HG02623 (cell line): ENCODE results near the gene LRRC1.
A peak's percentile ranks its signal among the peaks of the same experiment; 100 is the strongest.

Source experiments
- ATAC-seq: cut with Tn5 transposase; IDR thresholded peaks from one replicate; pipeline ENCODE4 v1.9.1; 2021; ENCODE audit warnings: moderate library complexity; ENCODE audit not compliant: unreplicated experiment

Gene LRRC1

DNA sequence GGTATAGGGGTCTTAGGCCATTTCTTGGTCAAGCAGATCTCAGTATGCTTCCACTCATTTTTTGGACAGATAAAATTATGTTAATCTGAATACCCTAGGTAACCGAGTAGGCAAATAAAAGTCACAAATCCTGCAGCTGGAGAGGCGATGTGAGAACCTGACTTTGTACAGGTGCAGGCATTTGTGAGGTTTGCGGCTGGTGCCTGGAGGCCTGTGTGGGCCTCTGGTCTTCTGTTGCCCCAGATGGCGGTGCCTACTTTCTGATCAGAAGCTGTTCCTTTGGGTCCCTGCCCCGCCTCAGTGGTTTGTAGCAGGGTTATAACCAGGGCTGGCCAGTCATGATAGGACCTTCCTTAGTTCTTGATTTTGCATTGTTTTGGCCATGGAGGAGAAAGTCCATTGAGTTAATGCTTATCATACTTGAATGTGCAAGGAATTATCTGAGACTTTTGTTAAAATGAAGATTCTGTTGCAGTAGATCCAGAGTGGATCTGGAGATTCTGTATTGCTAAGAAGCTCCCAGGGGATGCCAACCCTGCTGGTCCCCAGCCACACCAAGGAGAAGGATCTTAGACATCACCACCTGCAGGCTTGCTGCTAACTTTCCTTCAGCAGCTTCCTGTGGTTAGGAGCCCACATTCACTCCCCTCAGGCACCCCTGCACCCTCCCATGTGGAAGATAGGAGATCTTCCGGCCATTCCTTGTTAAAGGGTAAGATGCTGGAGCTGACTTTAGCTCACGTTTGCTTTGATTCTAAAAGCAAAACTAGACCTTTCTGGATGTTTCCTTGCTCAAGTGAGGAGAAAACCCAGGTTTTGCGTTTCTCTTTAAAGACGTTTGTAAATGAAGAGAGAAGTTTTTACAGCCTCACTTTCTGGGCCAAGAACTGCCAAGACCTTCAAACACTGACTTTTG lies 50.7 kb downstream of the LRRC1 start:
- no peak for ATAC-seq

DNA sequence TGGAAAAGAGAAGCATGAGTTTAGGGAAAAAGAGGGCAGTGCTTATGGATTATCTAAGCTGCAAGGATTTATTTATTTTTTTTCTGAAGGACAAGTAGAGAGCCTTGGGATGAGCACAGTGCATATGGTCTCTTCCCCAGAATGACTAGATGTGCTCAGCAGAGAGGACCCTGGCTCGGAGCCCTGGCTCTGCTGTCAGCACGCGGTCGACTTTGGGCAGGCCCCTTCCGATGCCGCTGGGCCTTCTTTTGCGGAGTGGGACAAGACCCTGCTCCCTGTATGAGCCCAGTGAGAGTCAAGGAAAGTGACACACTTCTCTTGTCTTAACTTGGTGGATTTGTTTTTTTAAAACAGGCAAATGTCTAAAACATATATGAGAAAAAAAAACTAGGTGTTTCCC lies 51.4 kb downstream of the LRRC1 start:
- ATAC-seq = no peak

DNA sequence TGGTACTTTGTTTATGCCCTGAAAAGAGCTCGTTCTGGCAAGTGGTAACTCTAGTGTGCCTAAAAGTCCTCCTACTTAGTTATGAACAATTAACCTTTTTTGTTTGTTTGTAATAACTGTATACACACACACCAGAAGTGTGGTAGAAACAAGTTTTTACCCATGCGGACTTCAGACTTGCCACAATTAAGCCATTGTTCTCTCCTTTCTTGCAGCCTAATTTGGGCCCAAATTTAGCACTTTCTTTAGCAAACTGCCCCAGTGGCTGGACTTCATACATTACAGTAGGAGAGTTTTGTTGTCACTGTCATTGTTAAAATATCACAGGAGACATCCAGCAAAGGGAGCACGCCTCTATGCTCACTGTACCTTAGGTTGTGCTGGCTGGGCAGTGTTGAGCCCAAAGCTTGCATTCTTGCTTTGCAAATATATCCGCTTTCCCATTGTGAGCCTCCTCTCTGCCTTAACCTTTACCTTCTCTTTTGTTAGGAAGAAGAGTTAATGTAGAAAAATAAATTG lies 53.0 kb downstream of the LRRC1 start:
- no peak for ATAC-seq

DNA sequence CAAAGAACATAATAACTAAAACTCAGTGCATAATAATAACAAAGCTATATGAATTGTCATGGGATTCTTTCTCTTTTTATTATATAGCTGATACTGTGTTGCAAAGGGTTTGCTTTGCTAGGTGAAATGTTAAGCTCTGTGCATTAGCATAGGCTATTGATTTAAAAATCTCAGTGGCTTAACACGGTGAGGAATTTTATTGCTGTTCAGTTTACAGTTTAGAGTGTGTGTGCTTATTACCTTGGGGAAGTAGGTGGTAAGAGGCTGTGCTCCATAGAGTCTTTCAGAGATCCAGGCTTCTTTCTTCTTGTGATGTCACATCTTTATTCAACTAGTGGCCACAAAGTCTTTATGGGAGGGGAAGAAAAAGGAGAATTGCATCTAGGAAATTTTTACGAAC lies 55.7 kb downstream of the LRRC1 start:
- no peak for ATAC-seq

DNA sequence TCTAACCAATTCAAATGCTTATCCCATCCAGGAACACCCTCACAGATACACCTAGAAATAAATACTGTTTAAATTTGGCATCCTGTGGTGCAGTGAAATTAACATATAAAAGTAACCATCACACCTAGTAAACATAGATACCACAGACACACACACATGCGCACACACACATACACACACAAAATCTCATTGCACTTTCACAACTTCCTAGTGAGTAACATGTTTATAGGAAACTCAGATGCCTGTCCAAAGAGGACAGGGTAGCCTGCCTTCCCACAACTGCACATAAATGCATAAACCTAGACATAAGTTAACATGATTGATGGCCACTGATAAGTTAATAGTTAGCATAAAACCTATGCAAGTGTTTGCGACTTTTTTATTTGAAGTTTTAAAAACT lies 56.8 kb downstream of the LRRC1 start:
- no peak for ATAC-seq

DNA sequence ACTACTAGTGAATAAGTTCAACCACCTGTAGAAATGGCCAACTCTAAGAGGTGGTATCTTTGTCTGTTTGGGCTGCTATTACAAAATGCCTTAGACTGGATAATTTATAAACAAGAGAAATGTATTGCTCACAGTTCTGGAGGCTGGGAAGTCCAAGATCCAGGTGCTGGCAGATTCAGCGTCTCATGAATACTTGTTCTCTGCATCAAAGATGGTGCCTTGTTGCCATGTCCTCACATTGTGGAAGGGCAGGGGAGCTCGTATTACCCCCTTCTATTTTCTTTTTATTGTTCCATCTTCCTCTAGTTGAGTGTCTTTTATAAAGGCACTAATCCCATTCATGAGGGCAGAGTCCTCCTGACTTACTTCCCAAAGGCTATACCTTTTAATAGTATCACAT lies 58.0 kb downstream of the LRRC1 start:
- ATAC-seq = no peak

DNA sequence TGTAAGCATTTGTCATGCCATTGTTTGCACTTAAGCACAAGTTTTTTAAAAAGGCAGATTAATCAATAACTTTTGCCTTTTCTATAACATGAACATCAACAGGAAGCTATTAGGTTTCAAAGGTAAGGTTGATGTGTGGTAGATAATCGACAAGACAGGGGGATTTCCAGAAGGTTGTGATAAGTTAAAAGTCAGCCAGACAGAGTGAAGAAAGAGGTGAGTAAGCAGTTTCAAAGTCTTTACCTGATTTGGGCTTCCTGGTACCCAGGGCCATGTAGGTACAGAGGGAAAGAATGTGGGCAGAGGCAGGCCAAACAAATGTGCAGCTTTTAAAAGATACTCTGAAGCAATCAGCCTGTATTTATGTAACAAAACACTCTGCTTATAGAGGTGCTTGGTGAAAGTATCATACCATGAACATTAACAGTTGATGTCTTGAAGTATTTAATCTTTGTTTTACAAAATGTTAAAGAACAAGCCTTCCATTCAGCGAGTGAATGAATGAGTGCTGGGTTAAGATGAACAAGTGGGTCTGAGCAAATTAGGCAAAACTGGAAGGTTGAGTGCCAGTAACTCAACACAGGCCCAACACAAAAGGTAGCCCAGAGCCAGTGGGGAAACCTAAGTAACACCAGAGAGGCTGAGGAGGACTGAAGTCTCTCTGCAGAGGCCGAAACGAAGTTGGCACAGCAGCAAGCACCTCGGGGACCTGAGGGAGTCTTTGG lies 60.2 kb downstream of the LRRC1 start:
- peak; percentile 92 for ATAC-seq

DNA sequence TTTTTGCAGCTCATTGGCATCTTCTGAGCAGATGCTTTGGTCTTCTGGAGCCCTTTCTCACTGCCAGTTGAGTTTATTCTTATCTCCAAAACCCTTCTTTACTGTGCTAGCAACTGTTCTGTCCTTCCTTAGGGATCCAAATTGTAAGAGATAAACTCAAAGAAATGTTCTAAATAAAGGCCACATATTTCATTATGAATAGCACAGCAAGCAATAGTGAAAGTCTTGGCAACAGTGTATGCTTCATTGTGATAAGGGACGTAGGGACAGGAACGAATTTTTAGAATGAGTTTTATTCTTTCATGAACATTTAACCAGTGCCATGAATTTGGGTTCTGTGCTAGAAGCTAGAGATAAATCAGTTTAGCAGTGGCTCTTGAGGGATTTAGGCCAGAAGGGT lies 61.1 kb downstream of the LRRC1 start:
- ATAC-seq = no peak

DNA sequence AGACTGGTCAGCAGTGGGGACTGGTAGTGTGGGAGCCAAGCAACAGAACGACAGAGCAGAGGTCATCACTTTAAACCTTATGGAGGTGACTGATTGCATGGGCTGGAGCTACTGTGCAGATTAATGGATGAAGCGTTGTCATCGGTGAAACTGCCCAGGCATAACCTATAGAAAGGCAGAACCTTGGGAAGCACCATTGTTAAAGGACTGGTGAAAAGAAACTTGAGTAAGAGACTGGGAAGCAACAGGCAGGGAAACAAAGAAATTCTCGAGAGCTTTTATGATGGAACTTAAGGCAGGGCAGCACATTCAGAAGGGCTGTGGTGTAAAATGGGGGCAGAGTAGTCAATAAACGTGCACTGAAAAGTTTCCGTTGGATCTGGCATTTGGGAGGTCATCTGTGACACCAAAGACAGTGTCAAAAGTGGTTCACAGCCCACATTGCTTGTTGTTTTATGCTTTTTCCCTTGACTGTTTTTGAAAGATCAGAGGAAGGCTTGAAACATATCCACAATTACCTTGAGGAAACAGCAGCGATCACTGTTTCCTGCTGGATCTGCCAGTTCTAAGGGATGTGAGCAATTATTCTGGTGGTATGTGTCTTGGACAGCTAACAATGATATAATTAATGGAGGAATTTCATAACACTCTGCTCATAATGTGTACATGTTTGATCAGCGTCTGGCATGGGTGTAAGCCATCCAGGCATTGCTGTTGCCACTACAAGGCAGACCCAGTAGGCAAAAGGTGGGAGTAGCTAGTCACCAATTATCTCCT lies 62.7 kb downstream of the LRRC1 start:
- no peak for ATAC-seq

DNA sequence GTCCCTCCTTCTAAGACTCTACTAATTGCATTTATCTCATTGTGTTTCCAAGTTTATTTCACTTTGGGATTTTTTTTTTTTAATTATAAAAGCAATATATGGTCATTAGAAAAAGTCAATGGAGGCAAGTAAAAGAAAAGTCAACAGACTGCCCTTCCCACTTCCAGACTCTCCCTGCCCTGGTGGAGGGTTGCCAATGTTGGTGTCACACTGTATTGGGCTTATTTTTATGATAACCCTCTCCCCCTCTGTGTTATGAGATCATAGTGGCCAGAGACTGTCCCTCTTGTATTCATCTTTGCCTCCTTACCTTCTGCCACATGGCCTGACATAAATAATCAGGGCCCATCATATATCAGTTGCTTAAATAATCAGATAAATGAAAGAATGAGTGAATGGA lies 63.4 kb downstream of the LRRC1 start:
- ATAC-seq = no peak

DNA sequence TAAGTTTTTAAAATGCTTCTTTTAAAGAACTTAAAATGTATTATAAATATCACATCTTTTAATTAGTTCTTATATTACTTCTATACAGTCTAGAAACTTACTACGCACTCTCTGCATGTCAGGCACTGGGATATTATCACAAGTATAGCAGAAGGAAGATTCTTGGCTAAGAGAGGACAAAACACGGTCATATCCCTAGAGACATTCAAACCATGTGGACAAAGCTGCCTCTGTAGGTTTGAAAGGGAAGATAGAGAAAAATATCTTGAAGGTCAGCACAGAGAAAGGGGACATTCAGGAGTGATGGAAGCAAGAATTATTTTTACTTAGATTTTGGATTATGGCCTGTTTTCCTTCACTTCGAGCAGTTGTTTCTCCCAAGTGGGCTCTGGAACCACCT lies 64.1 kb downstream of the LRRC1 start:
- ATAC-seq = no peak

DNA sequence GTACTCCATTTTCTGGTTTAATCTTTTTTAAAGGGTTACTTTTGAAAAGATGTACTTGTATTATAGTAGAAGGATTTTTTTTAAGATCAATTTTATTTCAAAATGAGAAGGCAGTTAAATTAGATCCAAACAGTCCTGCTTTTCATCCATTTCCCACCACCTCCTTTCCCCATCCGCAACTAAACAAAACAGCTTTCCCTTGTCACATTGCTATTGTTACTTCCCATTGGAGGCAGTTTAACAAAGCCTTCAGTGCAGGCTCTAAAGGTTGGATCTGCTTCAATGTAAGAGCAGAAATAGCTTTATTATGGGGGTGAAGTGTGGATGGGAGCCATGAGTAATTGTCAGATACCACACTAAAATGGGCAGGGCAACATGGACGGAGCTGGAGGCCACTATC lies 65.7 kb downstream of the LRRC1 start:
- no peak for ATAC-seq

DNA sequence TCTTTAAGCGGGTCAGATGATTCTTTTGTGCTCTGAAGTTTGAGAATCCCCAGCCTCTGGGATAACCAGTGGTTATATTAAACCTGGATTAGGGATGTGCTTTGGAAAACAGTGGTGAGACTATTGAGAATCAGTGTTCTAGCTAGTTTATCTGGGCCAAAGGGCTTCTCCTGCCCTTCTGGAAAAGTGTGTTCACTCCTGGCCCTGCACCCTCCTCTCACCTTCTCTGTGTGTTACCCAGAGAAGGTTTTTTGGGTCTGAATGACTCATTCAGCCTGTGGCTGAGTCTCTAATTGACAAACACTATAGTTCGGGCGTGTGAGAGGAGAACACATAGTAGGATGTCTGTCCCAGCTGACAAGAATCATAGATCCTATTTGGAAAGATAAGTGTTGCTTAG lies 66.7 kb downstream of the LRRC1 start:
- ATAC-seq = no peak

DNA sequence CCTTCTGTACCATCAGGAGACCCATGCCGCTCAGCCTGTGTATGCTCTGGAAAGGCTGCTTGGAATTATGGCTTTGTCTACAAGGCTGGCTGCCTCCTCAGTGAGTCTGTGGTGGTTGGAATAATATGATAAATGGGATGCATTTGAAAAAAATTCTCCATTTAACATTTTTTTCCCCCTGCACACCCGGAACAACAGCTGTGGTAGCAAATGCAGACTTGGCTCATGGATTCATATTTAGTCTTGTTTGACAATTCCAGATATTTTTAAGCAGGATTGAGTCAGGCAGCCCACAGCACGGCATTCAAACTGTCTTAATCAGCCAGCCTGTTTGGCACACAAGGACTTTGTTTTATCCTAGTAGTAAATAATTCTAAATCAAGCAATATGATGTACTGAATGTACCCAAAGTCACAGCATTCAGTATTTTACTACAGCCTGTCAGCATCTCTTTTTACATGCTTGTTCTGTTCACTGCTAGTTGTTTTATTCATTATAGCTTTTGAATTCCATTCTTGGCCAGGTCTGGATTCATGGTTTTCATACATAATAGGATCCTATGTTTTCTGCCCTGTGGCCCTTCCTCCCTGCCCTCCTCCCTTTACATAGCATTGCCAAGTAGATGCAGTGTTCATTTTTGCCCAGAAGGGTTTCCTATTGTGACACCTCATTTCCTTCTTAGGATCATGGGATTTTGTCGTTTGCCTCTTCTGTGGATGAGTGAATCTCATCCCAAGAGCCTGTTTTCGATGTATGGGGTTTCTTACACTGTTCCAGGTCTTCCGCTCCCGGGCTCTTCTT lies 68.1 kb downstream of the LRRC1 start:
- no peak for ATAC-seq

DNA sequence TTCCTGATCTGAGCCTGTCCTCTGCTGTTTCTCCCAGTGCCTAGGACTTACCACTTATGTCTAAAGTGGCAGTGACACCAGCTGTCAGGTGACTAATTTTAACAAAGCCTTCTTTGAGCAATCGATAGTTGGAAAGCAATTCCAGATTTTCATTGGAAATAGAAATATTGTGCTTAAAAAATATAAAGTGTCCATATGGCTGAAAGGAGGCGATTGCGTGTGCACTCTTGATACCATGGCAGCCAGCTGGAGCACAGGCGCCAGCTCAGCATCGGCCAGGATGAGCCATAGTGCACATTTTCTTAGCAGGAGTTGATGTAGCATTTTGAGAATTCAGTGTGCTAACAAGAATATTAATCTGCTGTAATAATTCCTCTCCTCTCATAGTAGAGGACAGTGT lies 70.0 kb downstream of the LRRC1 start:
- no peak for ATAC-seq

DNA sequence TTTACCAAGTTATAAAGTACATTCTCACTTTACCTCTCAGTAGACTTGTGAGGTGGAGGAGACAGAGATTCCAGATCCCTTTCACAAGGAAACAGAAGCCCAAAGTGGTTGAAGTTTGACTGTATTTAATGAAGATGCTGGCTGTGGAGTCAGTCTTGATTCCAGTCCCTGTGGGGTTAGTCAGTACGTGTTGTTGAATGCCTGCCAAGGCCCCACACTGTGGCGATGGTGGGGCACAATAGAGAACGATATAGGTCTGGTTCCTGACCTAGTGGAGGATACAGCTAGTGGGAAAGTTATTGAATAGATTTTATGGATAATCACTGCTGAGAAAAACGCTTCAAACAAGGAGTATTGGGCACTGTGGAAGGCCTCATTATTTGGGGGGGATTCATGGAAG lies 71.4 kb downstream of the LRRC1 start:
- no peak for ATAC-seq

DNA sequence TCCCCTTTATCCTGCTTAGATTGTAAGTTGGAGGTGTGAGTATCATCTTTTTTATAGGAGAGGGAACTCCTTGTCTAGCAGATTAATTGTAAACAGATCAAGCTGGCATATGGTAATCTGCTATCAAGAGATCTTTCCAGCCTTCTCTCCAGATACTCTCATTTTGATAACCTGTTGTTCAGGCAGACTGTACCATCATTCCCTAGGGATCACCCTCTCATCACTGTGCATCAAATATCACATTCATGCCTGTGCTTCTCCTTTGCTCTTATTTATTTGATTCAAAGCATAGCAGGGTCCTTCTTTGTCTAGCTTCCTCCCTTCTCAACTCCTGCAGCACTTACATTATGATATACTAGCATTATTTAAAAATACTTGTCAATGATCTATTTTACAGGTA lies 73.8 kb downstream of the LRRC1 start:
- ATAC-seq = no peak

DNA sequence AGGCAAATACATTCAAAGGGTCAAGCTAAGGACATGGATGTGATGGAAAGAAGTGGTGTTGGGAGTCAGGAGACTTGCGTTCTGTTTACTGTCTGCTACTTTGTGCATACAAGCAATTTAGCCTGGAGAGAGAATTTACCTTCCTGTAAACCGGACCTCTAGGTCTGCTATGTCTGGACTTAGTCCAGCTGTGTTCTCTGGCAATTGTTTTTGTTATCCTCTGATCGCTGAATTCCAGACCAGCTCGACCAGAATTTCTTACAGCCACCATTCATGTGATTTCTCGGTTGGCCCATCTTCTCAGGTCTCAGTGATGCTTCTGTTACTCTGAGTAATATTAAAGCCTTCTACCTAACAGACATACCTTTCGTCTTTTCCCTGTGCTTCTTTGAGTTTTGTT lies 75.2 kb downstream of the LRRC1 start:
- ATAC-seq = no peak

DNA sequence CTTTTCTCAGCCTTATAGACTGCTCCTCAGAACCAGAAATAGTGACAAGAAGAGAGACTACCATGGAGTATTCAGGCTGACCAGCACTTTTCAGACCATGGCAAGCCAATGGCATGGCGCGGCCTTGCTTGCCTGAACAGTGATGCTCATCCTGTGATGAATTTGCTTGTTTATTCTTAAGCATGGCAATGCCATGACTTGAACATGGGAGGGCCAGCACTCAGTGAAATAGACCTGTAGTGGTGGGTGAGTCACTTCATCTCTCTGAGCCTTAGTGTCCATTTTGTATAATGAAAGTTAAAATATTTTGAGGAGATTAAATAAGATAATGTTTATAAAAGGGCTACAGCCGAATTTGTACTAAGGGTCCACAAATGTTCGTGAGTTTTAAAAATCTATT lies 79.1 kb downstream of the LRRC1 start:
- no peak for ATAC-seq

DNA sequence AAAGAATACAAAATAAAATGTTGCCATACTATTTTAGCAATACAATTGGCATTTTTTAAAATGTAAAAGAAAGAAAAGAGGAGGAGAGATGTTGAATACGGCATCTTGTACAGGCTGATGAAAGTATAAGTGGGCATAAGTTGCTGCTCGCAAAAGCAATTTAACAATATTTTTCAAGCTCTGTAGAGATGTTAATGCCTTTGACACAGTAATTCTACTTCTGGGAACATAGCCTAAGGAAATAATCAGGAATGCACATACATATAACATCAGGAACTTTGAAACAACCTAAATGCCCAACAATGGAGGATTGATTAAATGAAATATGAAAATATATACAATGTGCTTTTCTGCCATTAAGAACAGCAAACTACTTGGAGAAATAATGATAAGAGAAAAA lies 80.2 kb downstream of the LRRC1 start:
- ATAC-seq = no peak

DNA sequence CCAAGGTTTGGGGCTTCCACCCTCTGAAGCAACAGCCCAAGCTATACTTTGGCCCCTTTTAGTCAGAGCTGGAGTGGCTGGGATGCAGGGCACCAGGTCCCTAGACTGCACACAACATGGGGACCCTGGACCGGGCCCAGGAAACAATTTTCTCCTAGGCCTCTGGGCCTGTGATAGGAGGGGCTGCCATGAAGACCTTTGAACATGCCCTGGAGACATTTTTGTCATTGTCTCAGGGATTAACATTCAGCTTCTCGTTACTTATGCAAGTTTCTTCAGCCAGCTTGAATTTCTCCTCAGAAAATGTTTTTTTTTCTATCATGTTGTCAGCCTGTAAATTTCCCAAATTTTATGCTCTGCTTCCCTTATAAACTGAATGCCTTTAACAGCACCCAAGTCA lies 82.3 kb downstream of the LRRC1 start:
- no peak for ATAC-seq
